SK-N-SH (cell line): ENCODE measurements around the gene TCF12. TPM values are rescaled to one million over a fixed set of nuclear protein-coding genes. Genes with fewer than 3 reads are reported as not detected.

Experiments
- CTCF ChIA-PET: fragments of 300-600, 350-600 bp; formaldehyde crosslinking; extraction: SDS; loops from one replicate; lab custom pipeline; 2021; lab: Yijun Ruan, JAX
- POLR2A ChIA-PET: fragments of 350-600 bp; sonication (Branson Sonifier 250); formaldehyde crosslinking; extraction: SDS; loops from one replicate; lab custom pipeline; 2020; ENCODE audit warnings: antibody characterized with exemption, inconsistent platforms; lab: Yijun Ruan, JAX
- DNase-seq: peaks from one replicate; pipeline ENCODE4 v3.0.0; 2012
- H2AFZ ChIP-seq: fragments of 200-600 bp; sonication (generic); 2 replicates; pipeline ENCODE4 v1.8.1; 2016; ENCODE audit warnings: antibody characterized with exemption, mild to moderate bottlenecking, low read depth
- H3F3A ChIP-seq: fragments of 200-600 bp; sonication (generic); replicated peaks from 2 replicates; pipeline ENCODE3; 2016; ENCODE audit warnings: antibody characterized with exemption, mild to moderate bottlenecking; ENCODE audit not compliant: insufficient read depth
- H3K27ac ChIP-seq, 2 experiments: fragments of 200-500 bp in 1 of 2; fragments of 200-600 bp in 1 of 2; sonication (Bioruptor generic) in 1 of 2; sonication (generic), shearing (Covaris generic) in 1 of 2; 2 replicates each; pipeline versions ENCODE4 v1.5.1 to v1.6.1; 2014 to 2016; ENCODE audit warnings: low read depth in 2 of 2, inconsistent platforms in 1 of 2, low read length in 1 of 2, mild to moderate bottlenecking in 1 of 2, mixed read lengths in 1 of 2
- H3K27me3 ChIP-seq: fragments of 200-600 bp; sonication (generic), shearing (Covaris generic); 2 replicates; pipeline ENCODE4 v1.6.1; 2016; ENCODE audit warnings: mixed run types; ENCODE audit not compliant: insufficient read depth
- H3K36me3 ChIP-seq, 2 experiments: fragments of 200-500 bp in 1 of 2; fragments of 200-600 bp in 1 of 2; sonication (Bioruptor generic) in 1 of 2; sonication (generic) in 1 of 2; replicated peaks in 1 of 2; 2 replicates each; pipeline versions ENCODE3 to v1.5.1; 2014 to 2016; ENCODE audit warnings: low read length in 1 of 2, mild to moderate bottlenecking in 1 of 2; ENCODE audit not compliant: insufficient read depth in 2 of 2, control insufficient read depth in 1 of 2
- H3K4me1 ChIP-seq, 2 experiments: fragments of 200-500 bp in 1 of 2; fragments of 200-600 bp in 1 of 2; sonication (Bioruptor generic) in 1 of 2; sonication (generic), shearing (Covaris generic) in 1 of 2; 2 replicates each; pipeline versions ENCODE4 v1.5.1 to v1.6.1; 2014 to 2016; ENCODE audit warnings: low read depth in 1 of 2, low read length in 1 of 2, mixed run types in 1 of 2; ENCODE audit not compliant: insufficient read depth in 2 of 2, control insufficient read depth in 1 of 2
- H3K4me2 ChIP-seq: fragments of 200-600 bp; sonication (generic), shearing (Covaris generic); 2 replicates; pipeline ENCODE4 v1.6.1; 2017; ENCODE audit warnings: mixed run types
- H3K4me3 ChIP-seq, 2 experiments: fragments of 200-500 bp in 1 of 2; fragments of 200-600 bp in 1 of 2; sonication (Bioruptor generic) in 1 of 2; sonication (generic), shearing (Covaris generic) in 1 of 2; 2 replicates each; pipeline versions ENCODE4 v1.5.1 to v1.8.1; 2014 to 2016; ENCODE audit warnings: low read depth in 2 of 2, inconsistent platforms in 1 of 2, low read length in 1 of 2, mild to moderate bottlenecking in 1 of 2, mixed read lengths in 1 of 2, moderate library complexity in 1 of 2
- H3K79me2 ChIP-seq: fragments of 200-600 bp; sonication (generic); 2 replicates; pipeline ENCODE4 v1.8.1; 2017; ENCODE audit warnings: mild to moderate bottlenecking; ENCODE audit not compliant: insufficient read depth
- H3K9ac ChIP-seq: fragments of 200-600 bp; sonication (generic); 2 replicates; pipeline ENCODE4 v1.6.1; 2017; ENCODE audit warnings: mixed run types
- H3K9me2 ChIP-seq: fragments of 200-600 bp; sonication (generic); 2 replicates; pipeline ENCODE4 v1.6.1; 2017; ENCODE audit warnings: mixed run types
- H3K9me3 ChIP-seq: fragments of 200-600 bp; sonication (generic); 2 replicates; pipeline ENCODE4 v1.6.1; 2017; ENCODE audit warnings: mixed run types, mild to moderate bottlenecking, moderate library complexity
- H4K20me1 ChIP-seq: fragments of 200-600 bp; sonication (generic); 2 replicates; pipeline ENCODE4 v1.6.1; 2017; ENCODE audit warnings: mild to moderate bottlenecking, mixed run types; ENCODE audit not compliant: insufficient read depth
- CHD2 ChIP-seq: fragments of 150-350 bp; IDR thresholded peaks from 2 replicates; pipeline ENCODE4 v1.6.1; 2018; ENCODE audit warnings: low read length; ENCODE audit not compliant: partially characterized antibody
- ELF1 ChIP-seq: IDR thresholded peaks from 2 replicates; pipeline ENCODE4 v1.4.0; 2012
- EP300 ChIP-seq, 2 experiments: IDR thresholded peaks; 2 replicates each; pipeline versions ENCODE4 v1.4.0 to v1.6.1; 2012; ENCODE audit warnings: borderline replicate concordance in 1 of 2, low read depth in 1 of 2, low read length in 1 of 2
- FOXJ3 ChIP-seq: sonication (generic); formaldehyde crosslinking; IDR thresholded peaks from 2 replicates; pipeline ENCODE4 v1.5.1; 2020; ENCODE audit warnings: mild to moderate bottlenecking, missing genetic modification reagents
- FOXM1 ChIP-seq: IDR thresholded peaks from 2 replicates; pipeline ENCODE4 v1.4.0; 2012; ENCODE audit warnings: low read depth, mild to moderate bottlenecking
- GABPA ChIP-seq: IDR thresholded peaks from 2 replicates; pipeline ENCODE4 v1.4.0; 2012; ENCODE audit warnings: low read depth, mild to moderate bottlenecking
- GATA2 ChIP-seq: sonication (generic); formaldehyde crosslinking; IDR thresholded peaks from 2 replicates; pipeline ENCODE4 v1.5.0; 2020; ENCODE audit warnings: mild to moderate bottlenecking, missing genetic modification reagents
- MEF2A ChIP-seq: IDR thresholded peaks from 2 replicates; pipeline ENCODE4 v1.4.0; 2012; ENCODE audit warnings: low read depth, borderline replicate concordance
- MXI1 ChIP-seq: IDR thresholded peaks from 2 replicates; pipeline ENCODE4 v1.6.1; 2012; ENCODE audit warnings: mild to moderate bottlenecking, low read depth, low read length, improper control_type of control experiment
- NFIC ChIP-seq: IDR thresholded peaks from 2 replicates; pipeline ENCODE4 v1.4.0; 2012; ENCODE audit warnings: borderline replicate concordance
- POLR2AphosphoS5 ChIP-seq: IDR thresholded peaks from 2 replicates; pipeline ENCODE4 v1.6.1; 2012; ENCODE audit warnings: low read depth, low read length
- RAD21 ChIP-seq: IDR thresholded peaks from 2 replicates; pipeline ENCODE4 v1.6.1; 2012; ENCODE audit warnings: mild to moderate bottlenecking, low read length
- RCOR1 ChIP-seq: fragments of 150-350 bp; IDR thresholded peaks from 2 replicates; pipeline ENCODE4 v1.6.1; 2017; ENCODE audit warnings: antibody characterized with exemption, low read length
- TCF12 ChIP-seq: IDR thresholded peaks from 2 replicates; pipeline ENCODE4 v1.4.0; 2012
- TEAD4 ChIP-seq: IDR thresholded peaks from 2 replicates; pipeline ENCODE4 v1.4.0; 2012; ENCODE audit warnings: mild to moderate bottlenecking, borderline replicate concordance; ENCODE audit not compliant: insufficient read depth
- WGBS: methylation state at CpG from one replicate; pipeline ENCODE4 v1.1.6; 2017; ENCODE audit warnings: low lambda C conversion rate; 5-methylcytosine and 5-hydroxymethylcytosine counted together
- polyA plus RNA-seq, 3 experiments: library from polyadenylated mRNA; depleted of rRNA; stranded (reverse); fragments of >200 nt; gene quantifications; 2 replicates each; pipeline ENCODE4 v1.2.3, GENCODE V29; 2012
- TF ChIP-seq, protein P1 (sequence below): IDR thresholded peaks from 2 replicates; pipeline ENCODE4 v1.4.0; 2012; ENCODE audit warnings: low read depth
- TF ChIP-seq, protein P2 (sequence below): fragments of 150-350 bp; IDR thresholded peaks from 2 replicates; pipeline ENCODE4 v1.6.1; 2017; ENCODE audit warnings: antibody characterized with exemption, low read length, low read depth, borderline replicate concordance
- TF ChIP-seq, protein P3 (sequence below): IDR thresholded peaks from 2 replicates; pipeline ENCODE4 v1.4.0; 2012; ENCODE audit warnings: low read depth, borderline replicate concordance
- TF ChIP-seq, protein P4 (sequence below): IDR thresholded peaks from 2 replicates; pipeline ENCODE4 v1.6.1; 2012; ENCODE audit warnings: mild to moderate bottlenecking, low read depth, low read length, moderate library complexity

TCF12 gene
- polyA plus RNA-seq, 1 of the 3 experiments (the other 2 are of a cell fraction): 49.6 TPM

DNA sequence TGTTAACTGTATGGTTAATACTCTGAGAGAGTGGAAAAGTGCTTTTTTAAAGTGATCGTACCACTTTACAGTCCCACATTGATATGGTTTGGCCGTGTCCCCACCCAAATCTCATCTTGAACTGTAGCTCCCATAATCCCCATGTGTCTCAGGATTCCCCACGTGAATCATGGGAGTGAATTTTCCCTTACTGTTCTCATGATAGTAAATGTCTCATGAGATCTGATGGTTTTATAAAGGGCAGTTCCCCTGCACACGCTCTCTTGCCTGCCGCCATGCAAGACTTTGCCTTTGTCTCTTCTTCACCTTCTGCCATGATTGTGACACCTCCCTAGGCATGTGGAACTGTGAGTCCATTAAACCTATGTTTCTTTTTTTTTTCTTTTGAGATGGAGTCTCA lies 109.2 kb downstream of the TCF12 start:
- Histone ChIP-seq H3K9me2 (no peaks in the 10 kb centered on the region), H3K4me3 (no peak overlapping the region), H3K79me2 (peaks cover 100% of the 10 kb centered on the region), H3F3A (peaks cover 15% of the 10 kb centered on the region), H3K4me2 (no peak overlapping the region), H3K9ac (no peak overlapping the region), H3K27me3 (no peaks in the 10 kb centered on the region), H3K4me1 (peaks cover 9 to 19% of the 10 kb centered on the region in 2 experiments; a peak in 3 of 4 replicates), H3K9me3 (no peaks in the 10 kb centered on the region), H2AFZ (no peak overlapping the region), H4K20me1 (peaks cover 35% of the 10 kb centered on the region), H3K36me3 (no peaks in the 10 kb centered on the region), H3K27ac (no peak overlapping the region)
- TF ChIP-seq MEF2A: no peak
- TF ChIP-seq FOXJ3 (CRISPR knock-in tag): no peak
- TF ChIP-seq MXI1: no peak
- no peak for TF ChIP-seq CHD2
- no peak for TF ChIP-seq GATA2
- TF ChIP-seq GABPA: no peak
- TF ChIP-seq EP300 (IDR thresholded peaks at IDR 0.05; ENCODE audit: borderline replicate concordance in 1 of 2, low read depth in 1 of 2, low read length in 1 of 2): no peak
- no peak for TF ChIP-seq RAD21
- TF ChIP-seq, protein P1, sequence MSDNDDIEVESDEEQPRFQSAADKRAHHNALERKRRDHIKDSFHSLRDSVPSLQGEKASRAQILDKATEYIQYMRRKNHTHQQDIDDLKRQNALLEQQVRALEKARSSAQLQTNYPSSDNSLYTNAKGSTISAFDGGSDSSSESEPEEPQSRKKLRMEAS: no peak
- TF ChIP-seq NFIC: no peak
- TF ChIP-seq, protein P2, sequence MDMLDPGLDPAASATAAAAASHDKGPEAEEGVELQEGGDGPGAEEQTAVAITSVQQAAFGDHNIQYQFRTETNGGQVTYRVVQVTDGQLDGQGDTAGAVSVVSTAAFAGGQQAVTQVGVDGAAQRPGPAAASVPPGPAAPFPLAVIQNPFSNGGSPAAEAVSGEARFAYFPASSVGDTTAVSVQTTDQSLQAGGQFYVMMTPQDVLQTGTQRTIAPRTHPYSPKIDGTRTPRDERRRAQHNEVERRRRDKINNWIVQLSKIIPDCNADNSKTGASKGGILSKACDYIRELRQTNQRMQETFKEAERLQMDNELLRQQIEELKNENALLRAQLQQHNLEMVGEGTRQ: no peak
- TF ChIP-seq, protein P3, sequence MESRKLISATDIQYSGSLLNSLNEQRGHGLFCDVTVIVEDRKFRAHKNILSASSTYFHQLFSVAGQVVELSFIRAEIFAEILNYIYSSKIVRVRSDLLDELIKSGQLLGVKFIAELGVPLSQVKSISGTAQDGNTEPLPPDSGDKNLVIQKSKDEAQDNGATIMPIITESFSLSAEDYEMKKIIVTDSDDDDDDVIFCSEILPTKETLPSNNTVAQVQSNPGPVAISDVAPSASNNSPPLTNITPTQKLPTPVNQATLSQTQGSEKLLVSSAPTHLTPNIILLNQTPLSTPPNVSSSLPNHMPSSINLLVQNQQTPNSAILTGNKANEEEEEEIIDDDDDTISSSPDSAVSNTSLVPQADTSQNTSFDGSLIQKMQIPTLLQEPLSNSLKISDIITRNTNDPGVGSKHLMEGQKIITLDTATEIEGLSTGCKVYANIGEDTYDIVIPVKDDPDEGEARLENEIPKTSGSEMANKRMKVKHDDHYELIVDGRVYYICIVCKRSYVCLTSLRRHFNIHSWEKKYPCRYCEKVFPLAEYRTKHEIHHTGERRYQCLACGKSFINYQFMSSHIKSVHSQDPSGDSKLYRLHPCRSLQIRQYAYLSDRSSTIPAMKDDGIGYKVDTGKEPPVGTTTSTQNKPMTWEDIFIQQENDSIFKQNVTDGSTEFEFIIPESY: no peak
- CTCF ChIA-PET: no interaction called here
- DNase-seq: no peak
- 100% methylated on average over 5 of the region's 5 CpGs for WGBS
- POLR2A ChIA-PET: no interaction called here

DNA sequence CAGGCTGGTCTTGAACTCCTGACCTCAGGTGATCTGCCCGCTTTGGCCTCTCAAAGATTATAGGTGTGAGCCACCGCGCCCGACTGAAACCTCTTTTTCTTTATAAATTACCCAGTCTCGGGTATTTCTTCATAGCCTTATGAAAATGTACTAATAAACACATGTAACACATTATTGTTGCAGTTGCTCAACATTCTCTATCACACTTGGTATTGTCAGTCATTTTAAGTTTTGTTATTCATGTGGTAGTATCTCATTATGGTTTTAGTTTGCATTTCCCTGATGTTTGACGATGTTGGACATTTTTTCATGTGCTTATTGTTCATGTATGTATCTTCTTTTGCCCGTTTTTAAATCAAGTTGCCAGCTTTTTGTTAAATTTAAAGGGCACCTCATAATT lies 109.7 kb downstream of the TCF12 start:
- peaks cover 38% of the 10 kb centered on the region for H4K20me1 ChIP-seq
- H3K4me2 ChIP-seq: no peak overlapping the region
- no peak overlapping the region for H3K27ac ChIP-seq
- no peaks in the 10 kb centered on the region for H3K36me3 ChIP-seq
- WGBS: 77% methylated on average over 7 of the region's 7 CpGs
- H3F3A ChIP-seq: peaks cover 15% of the 10 kb centered on the region
- H3K79me2 ChIP-seq: peaks cover 100% of the 10 kb centered on the region
- no peaks in the 10 kb centered on the region for H3K9me2 ChIP-seq
- no peaks in the 10 kb centered on the region for H3K9me3 ChIP-seq
- H3K4me1 ChIP-seq: peaks cover 9 to 19% of the 10 kb centered on the region in 2 experiments; a peak in 3 of 4 replicates
- no peak for DNase-seq
- no peak overlapping the region for H3K4me3 ChIP-seq
- TF ChIP-seq EP300 (IDR thresholded peaks at IDR 0.05; ENCODE audit: borderline replicate concordance in 1 of 2, low read depth in 1 of 2, low read length in 1 of 2) (no peak), GABPA (no peak), GATA2 (no peak), NFIC (no peak), ELF1 (no peak), POLR2AphosphoS5 (no peak), FOXM1 (no peak), TEAD4 (no peak), CHD2 (no peak), RCOR1 (no peak), MXI1 (no peak), TCF12 (no peak)
- TF ChIP-seq, protein P3: no peak
- TF ChIP-seq, protein P4, sequence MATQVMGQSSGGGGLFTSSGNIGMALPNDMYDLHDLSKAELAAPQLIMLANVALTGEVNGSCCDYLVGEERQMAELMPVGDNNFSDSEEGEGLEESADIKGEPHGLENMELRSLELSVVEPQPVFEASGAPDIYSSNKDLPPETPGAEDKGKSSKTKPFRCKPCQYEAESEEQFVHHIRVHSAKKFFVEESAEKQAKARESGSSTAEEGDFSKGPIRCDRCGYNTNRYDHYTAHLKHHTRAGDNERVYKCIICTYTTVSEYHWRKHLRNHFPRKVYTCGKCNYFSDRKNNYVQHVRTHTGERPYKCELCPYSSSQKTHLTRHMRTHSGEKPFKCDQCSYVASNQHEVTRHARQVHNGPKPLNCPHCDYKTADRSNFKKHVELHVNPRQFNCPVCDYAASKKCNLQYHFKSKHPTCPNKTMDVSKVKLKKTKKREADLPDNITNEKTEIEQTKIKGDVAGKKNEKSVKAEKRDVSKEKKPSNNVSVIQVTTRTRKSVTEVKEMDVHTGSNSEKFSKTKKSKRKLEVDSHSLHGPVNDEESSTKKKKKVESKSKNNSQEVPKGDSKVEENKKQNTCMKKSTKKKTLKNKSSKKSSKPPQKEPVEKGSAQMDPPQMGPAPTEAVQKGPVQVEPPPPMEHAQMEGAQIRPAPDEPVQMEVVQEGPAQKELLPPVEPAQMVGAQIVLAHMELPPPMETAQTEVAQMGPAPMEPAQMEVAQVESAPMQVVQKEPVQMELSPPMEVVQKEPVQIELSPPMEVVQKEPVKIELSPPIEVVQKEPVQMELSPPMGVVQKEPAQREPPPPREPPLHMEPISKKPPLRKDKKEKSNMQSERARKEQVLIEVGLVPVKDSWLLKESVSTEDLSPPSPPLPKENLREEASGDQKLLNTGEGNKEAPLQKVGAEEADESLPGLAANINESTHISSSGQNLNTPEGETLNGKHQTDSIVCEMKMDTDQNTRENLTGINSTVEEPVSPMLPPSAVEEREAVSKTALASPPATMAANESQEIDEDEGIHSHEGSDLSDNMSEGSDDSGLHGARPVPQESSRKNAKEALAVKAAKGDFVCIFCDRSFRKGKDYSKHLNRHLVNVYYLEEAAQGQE: no peak
- H3K9ac ChIP-seq: no peak overlapping the region
- H2AFZ ChIP-seq: no peak overlapping the region
- H3K27me3 ChIP-seq: no peaks in the 10 kb centered on the region
- ChIA-PET POLR2A (no interaction called here), CTCF (no interaction called here)
